GM23338 (cell line): Measurements from ENCODE around the gene SLC44A1. TPM values are rescaled to one million over a fixed set of nuclear protein-coding genes. Genes with fewer than 3 reads are reported as not detected.

ENCODE experiments used
- ATAC-seq: fragments of 200-7000 bp; cut with Tn5 transposase; 3 replicates; pipeline ENCODE4 v1.9.1; 2020
- DNase-seq: peaks from one replicate; pipeline ENCODE4 v3.0.0-alpha.2; 2015; ENCODE audit warnings: low spot score
- H2AFZ ChIP-seq: fragments of 200-600 bp; sonication (generic); 2 replicates; pipeline ENCODE4 v1.8.0; 2016; ENCODE audit warnings: antibody characterized with exemption, mild to moderate bottlenecking, moderate library complexity
- H3F3A ChIP-seq: fragments of 200-600 bp; sonication (generic); replicated peaks from 2 replicates; pipeline ENCODE4 v1.8.0; 2017; ENCODE audit warnings: antibody characterized with exemption, mixed run types, low read depth
- H3K27ac ChIP-seq: fragments of 200-600 bp; sonication (generic); 2 replicates; pipeline ENCODE4 v1.6.1; 2016; ENCODE audit warnings: low read depth
- H3K27me3 ChIP-seq: fragments of 200-600 bp; sonication (generic); 2 replicates; pipeline ENCODE4 v1.8.0; 2016; ENCODE audit warnings: mild to moderate bottlenecking, mixed run types, moderate library complexity; ENCODE audit not compliant: insufficient read depth
- H3K36me3 ChIP-seq: fragments of 200-600 bp; sonication (generic); 2 replicates; pipeline ENCODE4 v1.8.0; 2016; ENCODE audit warnings: mild to moderate bottlenecking; ENCODE audit not compliant: insufficient read depth
- H3K4me1 ChIP-seq: fragments of 200-600 bp; sonication (generic); 2 replicates; pipeline ENCODE4 v1.8.0; 2016; ENCODE audit warnings: mild to moderate bottlenecking, moderate library complexity; ENCODE audit not compliant: insufficient read depth
- H3K4me2 ChIP-seq: fragments of 200-600 bp; sonication (generic); 2 replicates; pipeline ENCODE4 v1.7.1; 2017; ENCODE audit warnings: mixed run types
- H3K4me3 ChIP-seq: fragments of 200-600 bp; sonication (generic); 2 replicates; pipeline ENCODE4 v1.6.1; 2016; ENCODE audit warnings: mixed run types
- H3K79me2 ChIP-seq: fragments of 200-600 bp; sonication (generic); replicated peaks from 2 replicates; pipeline ENCODE4 v1.8.0; 2017; ENCODE audit warnings: mild to moderate bottlenecking; ENCODE audit not compliant: insufficient read depth
- H3K9me2 ChIP-seq: fragments of 200-600 bp; sonication (generic); 2 replicates; pipeline ENCODE4 v1.8.0; 2017; ENCODE audit not compliant: insufficient read depth
- H4K20me1 ChIP-seq: fragments of 200-600 bp; sonication (generic); replicated peaks from 2 replicates; pipeline ENCODE4 v1.8.0; 2017; ENCODE audit warnings: mild to moderate bottlenecking; ENCODE audit not compliant: insufficient read depth
- H3K27ac Mint-ChIP-seq: 2 replicates; pipeline ENCODE4 v1.8.0; 2020; ENCODE audit warnings: inconsistent platforms, mild to moderate bottlenecking, moderate library complexity, mixed read lengths
- H3K27me3 Mint-ChIP-seq: 3 replicates; pipeline ENCODE4 v1.8.0; 2022; ENCODE audit warnings: low read depth, mild to moderate bottlenecking, moderate library complexity, mixed read lengths, inconsistent platforms; ENCODE audit not compliant: insufficient read depth, poor library complexity
- H3K36me3 Mint-ChIP-seq: 3 replicates; pipeline ENCODE4 v1.8.0; 2021; ENCODE audit warnings: low read depth, mild to moderate bottlenecking, inconsistent platforms, moderate library complexity, mixed read lengths
- H3K4me1 Mint-ChIP-seq: 3 replicates; pipeline ENCODE4 v1.8.0; 2020; ENCODE audit warnings: mild to moderate bottlenecking, inconsistent platforms, mixed read lengths
- H3K4me3 Mint-ChIP-seq: 3 replicates; pipeline ENCODE4 v1.8.0; 2021; ENCODE audit warnings: moderate library complexity, mild to moderate bottlenecking, inconsistent platforms, mixed read lengths
- H3K9me3 Mint-ChIP-seq: 3 replicates; pipeline ENCODE4 v1.8.0; 2020; ENCODE audit warnings: moderate library complexity, mild to moderate bottlenecking, inconsistent platforms, mixed read lengths
- CREB1 ChIP-seq: fragments of 250-450 bp; sonication (Bioruptor Pico); IDR thresholded peaks from 2 replicates; pipeline ENCODE4 v1.5.0; 2020; ENCODE audit warnings: low read depth, mild to moderate bottlenecking, moderate library complexity
- EZH2phosphoT487 ChIP-seq: fragments of 200-600 bp; sonication (generic); IDR thresholded peaks from one replicate; pipeline ENCODE4 v1.8.1; 2018; ENCODE audit warnings: antibody characterized with exemption; ENCODE audit not compliant: unreplicated experiment
- POLR2AphosphoS5 ChIP-seq: IDR thresholded peaks from 2 replicates; pipeline ENCODE4 v1.6.1; 2016; ENCODE audit warnings: antibody characterized with exemption, low read depth
- STAT1 ChIP-seq: IDR thresholded peaks from one replicate; pipeline ENCODE4 v1.6.1; 2016; ENCODE audit warnings: antibody characterized with exemption; ENCODE audit not compliant: unreplicated experiment
- ZNF331 ChIP-seq: fragments of 250-450 bp; sonication (Bioruptor Pico); IDR thresholded peaks from 2 replicates; pipeline ENCODE4 v1.5.0; 2020; ENCODE audit warnings: low read depth, mild to moderate bottlenecking, moderate library complexity
- polyA plus RNA-seq: library from polyadenylated mRNA; unstranded; fragments of >200 nt; fragmentation: Nextera tagmentation; extraction: Ambion mirVana; gene quantifications from 2 replicates; pipeline ENCODE4 v1.2.1, GENCODE V29; 2016
- total RNA-seq: library from RNA; depleted of rRNA; stranded (reverse); fragments of >200 nt; shearing (Covaris generic); gene quantifications from 2 replicates; pipeline ENCODE4 v1.2.3, GENCODE V29; 2014
- TF ChIP-seq, protein P1 (sequence below): fragments of 250-450 bp; sonication (Bioruptor Pico); IDR thresholded peaks from 2 replicates; pipeline ENCODE4 v1.5.0; 2020; ENCODE audit warnings: mild to moderate bottlenecking, moderate library complexity
- TF ChIP-seq, protein P2 (sequence below): IDR thresholded peaks from 2 replicates; pipeline ENCODE4 v1.6.1; 2016; ENCODE audit warnings: antibody characterized with exemption

Gene SLC44A1
- total and polyA plus RNA-seq, 2 experiments from 2014 or later = 14.9 to 75.0 TPM

DNA sequence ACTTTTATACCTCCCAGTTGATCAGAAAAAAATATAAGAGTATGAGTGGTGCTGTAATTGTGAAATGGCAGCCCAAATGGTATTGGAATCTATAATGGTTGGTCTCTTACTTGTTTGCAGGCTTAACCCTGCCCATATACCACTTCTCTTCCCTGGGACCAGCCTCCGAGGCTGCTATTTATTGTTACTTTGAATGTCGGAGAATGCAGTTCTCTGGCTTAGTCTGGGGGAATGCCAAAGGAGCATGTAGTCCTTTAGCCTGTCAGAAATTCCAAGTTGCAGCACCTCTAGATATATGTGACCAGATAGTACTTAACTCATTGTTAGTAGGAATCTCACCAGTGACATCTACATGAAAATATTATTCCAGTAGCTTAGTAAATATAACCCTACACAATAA, 47.5 kb downstream of the SLC44A1 start (continued):
- TF ChIP-seq, protein P1, sequence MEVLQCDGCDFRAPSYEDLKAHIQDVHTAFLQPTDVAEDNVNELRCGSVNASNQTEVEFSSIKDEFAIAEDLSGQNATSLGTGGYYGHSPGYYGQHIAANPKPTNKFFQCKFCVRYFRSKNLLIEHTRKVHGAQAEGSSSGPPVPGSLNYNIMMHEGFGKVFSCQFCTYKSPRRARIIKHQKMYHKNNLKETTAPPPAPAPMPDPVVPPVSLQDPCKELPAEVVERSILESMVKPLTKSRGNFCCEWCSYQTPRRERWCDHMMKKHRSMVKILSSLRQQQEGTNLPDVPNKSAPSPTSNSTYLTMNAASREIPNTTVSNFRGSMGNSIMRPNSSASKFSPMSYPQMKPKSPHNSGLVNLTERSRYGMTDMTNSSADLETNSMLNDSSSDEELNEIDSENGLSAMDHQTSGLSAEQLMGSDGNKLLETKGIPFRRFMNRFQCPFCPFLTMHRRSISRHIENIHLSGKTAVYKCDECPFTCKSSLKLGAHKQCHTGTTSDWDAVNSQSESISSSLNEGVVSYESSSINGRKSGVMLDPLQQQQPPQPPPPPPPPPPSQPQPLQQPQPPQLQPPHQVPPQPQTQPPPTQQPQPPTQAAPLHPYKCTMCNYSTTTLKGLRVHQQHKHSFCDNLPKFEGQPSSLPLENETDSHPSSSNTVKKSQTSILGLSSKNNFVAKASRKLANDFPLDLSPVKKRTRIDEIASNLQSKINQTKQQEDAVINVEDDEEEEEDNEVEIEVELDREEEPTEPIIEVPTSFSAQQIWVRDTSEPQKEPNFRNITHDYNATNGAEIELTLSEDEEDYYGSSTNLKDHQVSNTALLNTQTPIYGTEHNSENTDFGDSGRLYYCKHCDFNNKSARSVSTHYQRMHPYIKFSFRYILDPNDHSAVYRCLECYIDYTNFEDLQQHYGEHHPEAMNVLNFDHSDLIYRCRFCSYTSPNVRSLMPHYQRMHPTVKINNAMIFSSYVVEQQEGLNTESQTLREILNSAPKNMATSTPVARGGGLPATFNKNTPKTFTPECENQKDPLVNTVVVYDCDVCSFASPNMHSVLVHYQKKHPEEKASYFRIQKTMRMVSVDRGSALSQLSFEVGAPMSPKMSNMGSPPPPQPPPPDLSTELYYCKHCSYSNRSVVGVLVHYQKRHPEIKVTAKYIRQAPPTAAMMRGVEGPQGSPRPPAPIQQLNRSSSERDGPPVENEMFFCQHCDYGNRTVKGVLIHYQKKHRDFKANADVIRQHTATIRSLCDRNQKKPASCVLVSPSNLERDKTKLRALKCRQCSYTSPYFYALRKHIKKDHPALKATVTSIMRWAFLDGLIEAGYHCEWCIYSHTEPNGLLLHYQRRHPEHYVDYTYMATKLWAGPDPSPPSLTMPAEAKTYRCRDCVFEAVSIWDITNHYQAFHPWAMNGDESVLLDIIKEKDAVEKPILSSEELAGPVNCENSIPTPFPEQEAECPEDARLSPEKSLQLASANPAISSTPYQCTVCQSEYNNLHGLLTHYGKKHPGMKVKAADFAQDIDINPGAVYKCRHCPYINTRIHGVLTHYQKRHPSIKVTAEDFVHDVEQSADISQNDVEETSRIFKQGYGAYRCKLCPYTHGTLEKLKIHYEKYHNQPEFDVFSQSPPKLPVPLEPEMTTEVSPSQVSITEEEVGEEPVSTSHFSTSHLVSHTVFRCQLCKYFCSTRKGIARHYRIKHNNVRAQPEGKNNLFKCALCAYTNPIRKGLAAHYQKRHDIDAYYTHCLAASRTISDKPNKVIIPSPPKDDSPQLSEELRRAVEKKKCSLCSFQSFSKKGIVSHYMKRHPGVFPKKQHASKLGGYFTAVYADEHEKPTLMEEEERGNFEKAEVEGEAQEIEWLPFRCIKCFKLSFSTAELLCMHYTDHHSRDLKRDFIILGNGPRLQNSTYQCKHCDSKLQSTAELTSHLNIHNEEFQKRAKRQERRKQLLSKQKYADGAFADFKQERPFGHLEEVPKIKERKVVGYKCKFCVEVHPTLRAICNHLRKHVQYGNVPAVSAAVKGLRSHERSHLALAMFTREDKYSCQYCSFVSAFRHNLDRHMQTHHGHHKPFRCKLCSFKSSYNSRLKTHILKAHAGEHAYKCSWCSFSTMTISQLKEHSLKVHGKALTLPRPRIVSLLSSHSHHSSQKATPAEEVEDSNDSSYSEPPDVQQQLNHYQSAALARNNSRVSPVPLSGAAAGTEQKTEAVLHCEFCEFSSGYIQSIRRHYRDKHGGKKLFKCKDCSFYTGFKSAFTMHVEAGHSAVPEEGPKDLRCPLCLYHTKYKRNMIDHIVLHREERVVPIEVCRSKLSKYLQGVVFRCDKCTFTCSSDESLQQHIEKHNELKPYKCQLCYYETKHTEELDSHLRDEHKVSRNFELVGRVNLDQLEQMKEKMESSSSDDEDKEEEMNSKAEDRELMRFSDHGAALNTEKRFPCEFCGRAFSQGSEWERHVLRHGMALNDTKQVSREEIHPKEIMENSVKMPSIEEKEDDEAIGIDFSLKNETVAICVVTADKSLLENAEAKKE (CRISPR knock-in tag) = no peak
- TF ChIP-seq, protein P2, sequence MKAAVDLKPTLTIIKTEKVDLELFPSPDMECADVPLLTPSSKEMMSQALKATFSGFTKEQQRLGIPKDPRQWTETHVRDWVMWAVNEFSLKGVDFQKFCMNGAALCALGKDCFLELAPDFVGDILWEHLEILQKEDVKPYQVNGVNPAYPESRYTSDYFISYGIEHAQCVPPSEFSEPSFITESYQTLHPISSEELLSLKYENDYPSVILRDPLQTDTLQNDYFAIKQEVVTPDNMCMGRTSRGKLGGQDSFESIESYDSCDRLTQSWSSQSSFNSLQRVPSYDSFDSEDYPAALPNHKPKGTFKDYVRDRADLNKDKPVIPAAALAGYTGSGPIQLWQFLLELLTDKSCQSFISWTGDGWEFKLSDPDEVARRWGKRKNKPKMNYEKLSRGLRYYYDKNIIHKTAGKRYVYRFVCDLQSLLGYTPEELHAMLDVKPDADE = no peak
- TF ChIP-seq EZH2phosphoT487 (no peak), CREB1 (CRISPR knock-in tag) (no peak), ZNF331 (CRISPR knock-in tag) (no peak), POLR2AphosphoS5 (no peak)

DNA sequence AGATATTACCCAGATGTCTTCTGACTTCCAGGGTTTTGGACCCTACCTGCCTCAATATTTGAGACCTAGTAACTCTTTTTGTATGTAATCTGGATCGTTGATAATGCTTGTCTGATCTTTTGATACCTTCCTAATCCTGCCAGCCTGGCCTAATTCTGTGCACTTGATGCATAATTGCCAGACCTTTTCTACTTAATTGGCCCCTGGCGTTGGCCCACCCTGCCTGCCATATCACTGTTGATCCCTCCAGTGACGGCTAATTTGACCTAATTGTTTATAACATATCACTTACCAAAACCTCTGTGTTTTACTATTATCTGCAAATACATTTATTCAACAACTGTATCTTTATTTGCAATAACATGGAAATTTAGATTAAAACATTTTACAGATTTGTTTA, 49.0 kb downstream of the SLC44A1 start:
- H2AFZ ChIP-seq = no peak overlapping the region
- H3K79me2 ChIP-seq = peaks cover 75% of the 10 kb centered on the region
- no peaks in the 10 kb centered on the region for H3K36me3 ChIP-seq
- Mint-ChIP-seq H3K27me3 (peaks cover 2% of the 10 kb centered on the region), H3K4me3 (no peak overlapping the region), H3K36me3 (no peaks in the 10 kb centered on the region), H3K4me1 (peaks cover 91% of the 10 kb centered on the region), H3K9me3 (no peaks in the 10 kb centered on the region), H3K27ac (peak overlapping the region; percentile 91; the same call in 1 of the 2 replicates)
- H4K20me1 ChIP-seq = no peaks in the 10 kb centered on the region
- H3K27ac ChIP-seq = no peak overlapping the region
- no peaks in the 10 kb centered on the region for H3K27me3 ChIP-seq
- ATAC-seq (no peak), DNase-seq (no peak)
- H3K9me2 ChIP-seq = no peaks in the 10 kb centered on the region
- H3K4me3 ChIP-seq = no peak overlapping the region
- H3K4me2 ChIP-seq = no peak overlapping the region
- H3F3A ChIP-seq = no peaks in the 10 kb centered on the region
- H3K4me1 ChIP-seq = peaks cover 89% of the 10 kb centered on the region
- no peak for TF ChIP-seq POLR2AphosphoS5
- TF ChIP-seq, protein P1 (CRISPR knock-in tag) = no peak
- TF ChIP-seq STAT1 = no peak
